Psoas muscle (tissue), 8 donors: ENCODE results near the gene FLT3. TPM values are rescaled to one million over a fixed set of nuclear protein-coding genes. Genes with fewer than 3 reads are reported as not detected.

Experiments used
- ATAC-seq, 4 donors: fragments of 200-7000 bp; cut with Tn5 transposase; one replicate each; pipeline ENCODE4 v1.9.1; 2020; ENCODE audit warnings: moderate library complexity in 3 of 4, mild to moderate bottlenecking in 2 of 4
- DNase-seq, 2 donors: peaks; one replicate each; pipeline ENCODE4 v3.0.0-alpha.2; 2020
- H3K27ac ChIP-seq: fragments of 200-600 bp; one replicate; pipeline ENCODE4 v1.8.0; 2022
- H3K27me3 ChIP-seq, 3 donors: fragments of 200-600 bp in 1 of 3; one replicate each; pipeline versions ENCODE4 v1.6.1 to v1.8.0; 2013 to 2022; ENCODE audit warnings: low read length in 2 of 3, mild to moderate bottlenecking in 2 of 3, moderate library complexity in 1 of 3; ENCODE audit not compliant: insufficient read depth in 3 of 3
- H3K36me3 ChIP-seq, 2 donors: fragments of 200-600 bp in 1 of 2; one replicate each; pipeline versions ENCODE4 v1.6.1 to v1.8.0; 2013 to 2022; ENCODE audit warnings: low read depth in 1 of 2, mild to moderate bottlenecking in 1 of 2, moderate library complexity in 1 of 2; ENCODE audit not compliant: insufficient read depth in 1 of 2
- H3K4me1 ChIP-seq: fragments of 200-600 bp; one replicate; pipeline ENCODE4 v1.8.0; 2022
- H3K4me3 ChIP-seq: fragments of 200-600 bp; one replicate; pipeline ENCODE4 v1.8.0; 2022; ENCODE audit warnings: mild to moderate bottlenecking
- H3K9me3 ChIP-seq: fragments of 200-600 bp; one replicate; pipeline ENCODE4 v1.8.0; 2022
- WGBS, 3 donors: extraction: QIAGEN DNeasy Blood & Tissue Kit; methylation state at CpG; one replicate each; pipeline versions ENCODE4 v1.1.6 to v1.1.7; 2013; 5-methylcytosine and 5-hydroxymethylcytosine counted together
- intact Hi-C, 2 donors: fragments of 100-400 bp; cut with DNase I; formaldehyde crosslinking; loops; one replicate each; pipeline versions ENCODE4 v1.11.0 to v1.14.2; 2022
- polyA plus RNA-seq, 3 donors: library from polyadenylated mRNA; stranded (reverse); fragments of 200-250 nt; gene quantifications; one replicate each; pipeline ENCODE4 v1.2.3, GENCODE V29; 2013
- total RNA-seq, 4 donors: library from RNA; stranded (reverse); fragmentation: NEBNext Ultra II Directional in 2 of 4; extraction: Animal tissue kit (Norgen Biotek cat#: 25700) in 2 of 4; gene quantifications; one replicate each; pipeline versions ENCODE4 v1.2.1 to v1.2.4, GENCODE V29; 2021 to 2023
- TF ChIP-seq, protein P1 (sequence below): fragments of 200-600 bp; IDR thresholded peaks from one replicate; pipeline ENCODE4 v1.8.0; 2022; ENCODE audit warnings: antibody characterized with exemption
- donor health status: healthy with polysubstance abuse.
- donor health status: DM: no; HTN: no; CAD: no; lungs with moderate emphysema.
- donor health status: Bipolar disorder and iron deficiency.
- donor health status: healthy.
- donor health status: DM: yes; HTN: yes; CAD: no.
- donor health status: DM: no; HTN: no; CAD: no.
- donor health status: DM: no; HTN: no; CAD: no.
- donor health status: DM: yes; HTN: yes; CAD: no.

The FLT3 gene
- total and polyA plus RNA-seq, 7 donors: 0.04 to 0.19 (median 0.06) TPM; not detected in 2

DNA sequence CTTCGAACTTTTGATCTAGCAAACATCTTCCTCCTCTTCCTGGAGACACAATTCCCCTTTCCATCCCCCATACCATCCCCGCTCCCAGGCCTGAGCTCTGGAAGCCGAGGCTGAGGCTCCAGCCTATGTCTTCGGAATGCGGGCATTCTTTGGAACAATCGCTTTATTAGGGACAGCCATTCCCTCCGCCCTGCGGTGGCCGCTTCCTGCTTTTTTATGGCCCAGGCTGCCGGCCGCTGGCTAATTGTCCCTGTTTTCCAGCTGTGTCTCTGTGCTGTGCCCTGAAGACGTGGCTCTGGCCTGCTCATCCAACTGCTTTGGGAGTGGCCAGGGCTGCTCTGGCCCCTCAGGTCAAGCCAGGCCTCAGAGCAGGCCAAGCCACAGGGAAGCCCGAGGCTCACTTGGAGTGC is 129.1 kb downstream of the FLT3 start:
- TF ChIP-seq, protein P1, sequence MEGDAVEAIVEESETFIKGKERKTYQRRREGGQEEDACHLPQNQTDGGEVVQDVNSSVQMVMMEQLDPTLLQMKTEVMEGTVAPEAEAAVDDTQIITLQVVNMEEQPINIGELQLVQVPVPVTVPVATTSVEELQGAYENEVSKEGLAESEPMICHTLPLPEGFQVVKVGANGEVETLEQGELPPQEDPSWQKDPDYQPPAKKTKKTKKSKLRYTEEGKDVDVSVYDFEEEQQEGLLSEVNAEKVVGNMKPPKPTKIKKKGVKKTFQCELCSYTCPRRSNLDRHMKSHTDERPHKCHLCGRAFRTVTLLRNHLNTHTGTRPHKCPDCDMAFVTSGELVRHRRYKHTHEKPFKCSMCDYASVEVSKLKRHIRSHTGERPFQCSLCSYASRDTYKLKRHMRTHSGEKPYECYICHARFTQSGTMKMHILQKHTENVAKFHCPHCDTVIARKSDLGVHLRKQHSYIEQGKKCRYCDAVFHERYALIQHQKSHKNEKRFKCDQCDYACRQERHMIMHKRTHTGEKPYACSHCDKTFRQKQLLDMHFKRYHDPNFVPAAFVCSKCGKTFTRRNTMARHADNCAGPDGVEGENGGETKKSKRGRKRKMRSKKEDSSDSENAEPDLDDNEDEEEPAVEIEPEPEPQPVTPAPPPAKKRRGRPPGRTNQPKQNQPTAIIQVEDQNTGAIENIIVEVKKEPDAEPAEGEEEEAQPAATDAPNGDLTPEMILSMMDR: no peak
- intact Hi-C loops: no loop called here
- H3K27me3 ChIP-seq: peaks cover 6 to 90% (median 50%) of the 10 kb centered on the region in 3 donors
- H3K9me3 ChIP-seq: no peaks in the 10 kb centered on the region
- 53 to 56% (median 55%) methylated on average over 13 of the region's 13 CpGs for WGBS, 3 donors
- no peak overlapping the region for H3K4me3 ChIP-seq
- no peaks in the 10 kb centered on the region for H3K36me3 ChIP-seq
- DNase-seq: no peak
- no peak overlapping the region for H3K27ac ChIP-seq
- peaks cover 8% of the 10 kb centered on the region for H3K4me1 ChIP-seq
- ATAC-seq: no peak

DNA sequence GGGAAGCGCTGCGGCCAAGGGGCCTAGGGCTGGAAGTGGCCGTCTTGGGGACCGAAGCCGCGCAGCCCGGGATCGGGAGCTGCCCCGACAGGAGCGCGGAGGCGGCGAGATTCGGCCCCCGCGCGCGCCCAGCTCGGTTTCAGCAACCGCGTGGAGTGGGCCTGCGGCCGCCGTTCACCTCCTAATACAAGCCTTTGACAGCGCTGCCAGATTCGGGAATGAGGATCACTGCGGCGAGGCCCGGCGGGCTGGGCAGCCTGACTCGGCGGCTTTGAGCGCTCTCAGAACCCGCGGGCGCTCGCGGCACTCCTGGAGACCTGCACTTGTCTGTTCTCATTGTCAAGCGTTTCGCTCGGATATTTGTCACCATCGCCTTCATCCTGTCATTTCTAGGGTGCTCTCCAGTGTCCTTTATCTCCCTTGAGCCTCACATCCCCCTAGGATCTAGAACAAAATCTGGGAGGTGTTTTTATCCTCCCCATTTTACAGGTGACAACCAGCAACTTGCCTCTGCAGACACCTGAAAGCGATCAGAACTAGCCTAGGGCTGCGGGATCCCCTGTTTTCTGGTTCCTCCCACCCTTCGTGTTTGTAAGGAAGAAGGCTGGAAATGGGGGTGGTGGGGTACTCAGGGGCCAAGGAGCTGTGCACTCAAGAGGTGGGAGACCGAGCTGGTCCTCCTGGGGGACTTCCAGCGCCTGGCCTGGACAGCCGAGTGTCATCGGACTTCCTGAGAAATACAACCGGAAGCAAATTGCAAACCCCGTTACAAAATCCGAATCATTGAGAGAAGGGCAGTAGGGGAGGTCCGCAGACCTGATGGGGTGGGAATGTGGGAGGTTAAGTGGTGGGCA is 129.8 kb downstream of the FLT3 start:
- H3K4me3 ChIP-seq: no peak overlapping the region
- H3K4me1 ChIP-seq: peaks cover 8% of the 10 kb centered on the region
- intact Hi-C loops: no loop called here
- H3K9me3 ChIP-seq: no peaks in the 10 kb centered on the region
- 6 to 10% (median 10%) methylated on average over 53 of the region's 53 CpGs for WGBS, 3 donors
- no peak overlapping the region for H3K27ac ChIP-seq
- H3K27me3 ChIP-seq: peaks cover 6 to 90% (median 53%) of the 10 kb centered on the region in 3 donors
- TF ChIP-seq, protein P1: no peak
- H3K36me3 ChIP-seq: no peaks in the 10 kb centered on the region
- ATAC-seq: no peak
- DNase-seq: no peak

DNA sequence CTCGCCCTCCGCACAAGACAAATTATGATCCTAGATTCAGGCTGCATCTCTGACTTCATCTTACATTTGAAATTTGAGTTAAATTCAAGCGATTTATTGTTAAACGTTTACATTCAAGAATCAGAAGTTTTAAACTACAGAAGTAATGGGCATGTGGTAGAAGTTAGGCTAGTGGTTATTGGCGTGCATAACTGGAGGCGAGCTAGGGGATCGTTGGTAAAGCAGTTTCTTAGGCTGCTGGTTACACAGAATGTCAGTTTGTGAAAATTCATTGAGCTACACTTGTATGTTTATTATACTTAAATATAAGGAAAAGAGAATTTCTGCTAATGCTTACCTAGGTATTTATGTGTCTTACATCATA is 130.5 kb downstream of the FLT3 start:
- 10 to 19% (median 17%) methylated on average over 7 of the region's 7 CpGs for WGBS, 3 donors
- intact Hi-C loops: no loop called here
- no peak overlapping the region for H3K4me3 ChIP-seq
- H3K4me1 ChIP-seq: peaks cover 8% of the 10 kb centered on the region
- no peaks in the 10 kb centered on the region for H3K36me3 ChIP-seq
- peaks cover 6 to 90% (median 58%) of the 10 kb centered on the region in 3 donors for H3K27me3 ChIP-seq
- ATAC-seq: no peak
- no peak overlapping the region for H3K27ac ChIP-seq
- DNase-seq: no peak
- TF ChIP-seq, protein P1: no peak
- H3K9me3 ChIP-seq: no peaks in the 10 kb centered on the region

DNA sequence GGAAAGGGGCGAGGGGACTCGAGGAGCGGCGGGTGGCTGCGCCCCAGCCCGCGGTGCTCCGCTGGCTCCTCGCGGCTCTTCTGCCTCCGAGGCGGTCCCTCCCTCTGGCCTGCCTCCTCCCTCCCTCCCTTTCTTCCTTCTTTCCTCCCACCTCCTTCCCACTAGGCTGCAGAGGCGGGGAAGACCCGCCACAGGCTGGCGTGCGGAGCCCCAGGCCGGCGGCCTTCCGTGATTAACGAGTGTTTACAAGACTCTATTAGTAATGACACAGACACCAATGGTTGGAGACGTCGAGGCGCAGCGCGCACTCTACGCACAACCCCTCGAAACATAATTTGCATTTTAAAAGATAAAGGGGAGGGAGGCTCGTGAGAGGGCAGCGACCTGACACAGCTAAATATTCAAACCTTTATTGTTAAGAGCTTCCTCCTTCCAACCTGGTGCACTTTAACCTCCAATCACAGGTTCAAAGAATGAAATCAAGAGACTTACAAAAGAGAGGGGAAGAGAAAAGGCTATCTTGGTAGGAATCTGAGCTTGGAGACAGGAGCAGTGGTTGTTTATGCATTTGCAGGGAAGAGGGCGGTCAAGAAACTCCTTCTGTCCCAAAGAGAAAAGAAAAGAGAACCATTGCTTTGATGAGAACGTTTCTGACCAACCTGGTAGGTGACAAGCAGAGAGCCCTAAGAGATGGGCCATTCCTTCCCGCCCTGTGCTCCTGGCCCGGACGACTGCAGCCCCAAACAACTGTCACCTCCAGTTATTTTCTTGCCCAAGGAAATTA is 131.1 kb downstream of the FLT3 start, which contains the start of gene CDX2:
Gene CDX2, minus strand, starts transcription at position 234 of the 784 bp plus-strand sequence. CDS start 309 bp downstream, outside the sequence.
- 4 to 7% (median 4%) methylated on average over 29 to 34 of the region's 34 CpGs for WGBS, 3 donors
- Histone ChIP-seq H3K4me1 (peaks cover 8% of the 10 kb centered on the region), H3K27me3 (peaks cover 6 to 90% (median 59%) of the 10 kb centered on the region in 3 donors), H3K27ac (no peak within 1 kb of the TSS), H3K36me3 (no peaks in the 10 kb centered on the region), H3K4me3 (no peak within 1 kb of the TSS), H3K9me3 (no peaks in the 10 kb centered on the region)
- no peak for DNase-seq
- TF ChIP-seq, protein P1: no peak
- intact Hi-C loops: no loop called here
- ATAC-seq: no peak
